ENCODE data around the gene DEPDC5.
A peak's percentile ranks its signal among the peaks of the same experiment; 100 is the strongest.

DEPDC5 gene

GRCh38 chr22:31925056-31925455, 171.2 kb downstream of the DEPDC5 start:
- DNase-seq (ENCODE audit: low spot score) = no peak

GRCh38 chr22:31926024-31926423, 172.2 kb downstream of the DEPDC5 start:
- DNase-seq (ENCODE audit: low spot score) = no peak

DNA sequence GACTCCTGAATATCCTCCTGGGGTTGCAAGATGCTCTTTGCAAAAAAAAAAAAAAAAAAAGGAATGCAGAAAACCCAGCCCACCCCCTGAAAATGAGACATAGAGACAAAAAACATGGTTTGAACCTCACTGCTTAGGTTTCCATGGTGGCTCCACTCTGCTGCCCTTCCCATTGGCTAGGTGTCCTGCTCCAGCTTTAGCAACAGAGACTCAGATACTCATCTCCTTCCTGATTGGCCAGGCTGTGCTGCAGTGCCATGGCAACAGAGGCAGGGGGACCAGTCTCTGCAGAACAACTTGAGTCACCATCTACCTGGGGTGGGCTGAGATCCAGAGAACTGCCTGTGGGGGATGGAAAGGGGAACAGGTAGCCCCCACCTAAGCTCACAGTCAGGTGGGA, 173.2 kb downstream of the DEPDC5 start:
- no peak for DNase-seq (ENCODE audit: low spot score)

- no peak for DNase-seq (ENCODE audit: low spot score)
These were observed 173.7 kb downstream of the DEPDC5 start for GRCh38 chr22:31927562-31927961.

DNA sequence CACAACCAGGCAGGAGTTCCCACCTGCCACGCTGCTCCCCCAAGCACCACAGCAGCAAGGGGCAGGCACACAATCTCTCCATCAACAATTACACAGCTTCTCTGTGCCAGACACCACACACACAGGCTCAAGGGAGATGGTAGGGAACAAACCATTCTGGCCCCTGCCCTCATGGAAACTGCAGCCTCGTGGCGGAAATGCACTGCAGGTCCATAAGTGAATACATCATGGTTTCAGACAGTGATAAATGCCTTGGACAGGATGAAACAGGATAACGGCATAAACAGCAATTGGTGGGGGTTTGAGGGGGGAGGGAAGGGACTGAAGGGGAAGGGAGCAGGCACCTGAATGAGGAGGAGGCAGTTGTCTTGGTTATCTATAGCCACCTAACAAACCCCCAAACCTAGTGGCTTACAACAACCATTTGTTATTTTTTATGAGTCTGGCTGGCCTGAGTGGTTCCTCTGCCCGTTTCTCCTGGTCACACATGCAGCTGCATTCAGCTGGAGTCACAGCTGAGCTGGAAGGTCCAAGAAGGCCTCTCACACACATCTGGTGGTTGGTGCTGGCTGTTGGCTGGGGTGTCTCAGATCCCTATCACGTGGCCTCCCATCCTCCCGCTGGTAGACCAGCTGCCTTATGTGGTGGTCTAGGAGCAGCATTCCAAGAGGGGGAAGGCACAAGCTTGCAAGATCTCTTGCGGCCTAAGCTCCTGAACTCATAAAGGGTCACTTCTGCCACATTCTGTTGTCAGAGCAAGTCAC, 175.5 kb downstream of the DEPDC5 start:
- no peak for DNase-seq (ENCODE audit: low spot score)

DNA sequence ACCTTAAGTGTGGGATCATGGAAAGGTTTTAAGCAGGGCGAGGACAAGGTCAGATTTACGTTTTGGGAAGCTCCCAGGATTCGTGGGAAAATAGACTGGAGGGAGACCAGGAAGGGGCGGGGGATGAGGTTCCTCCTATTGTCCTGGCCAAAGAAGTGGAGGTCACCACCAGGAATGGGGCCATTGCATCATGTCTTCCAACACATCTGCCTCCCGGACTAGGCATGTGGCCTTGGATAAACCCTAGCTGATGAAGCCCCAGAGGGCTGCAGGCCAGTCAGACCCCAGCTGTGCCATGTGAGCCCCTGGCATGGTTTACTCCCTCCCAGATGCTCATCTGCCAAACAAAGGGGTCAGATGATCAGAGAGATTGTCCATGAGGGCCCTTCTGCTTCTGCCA, 179.0 kb downstream of the DEPDC5 start:
- no peak for DNase-seq (ENCODE audit: low spot score)

- DNase-seq (ENCODE audit: low spot score) = no peak
These were observed 179.6 kb downstream of the DEPDC5 start for GRCh38 chr22:31933406-31933805.

DNA sequence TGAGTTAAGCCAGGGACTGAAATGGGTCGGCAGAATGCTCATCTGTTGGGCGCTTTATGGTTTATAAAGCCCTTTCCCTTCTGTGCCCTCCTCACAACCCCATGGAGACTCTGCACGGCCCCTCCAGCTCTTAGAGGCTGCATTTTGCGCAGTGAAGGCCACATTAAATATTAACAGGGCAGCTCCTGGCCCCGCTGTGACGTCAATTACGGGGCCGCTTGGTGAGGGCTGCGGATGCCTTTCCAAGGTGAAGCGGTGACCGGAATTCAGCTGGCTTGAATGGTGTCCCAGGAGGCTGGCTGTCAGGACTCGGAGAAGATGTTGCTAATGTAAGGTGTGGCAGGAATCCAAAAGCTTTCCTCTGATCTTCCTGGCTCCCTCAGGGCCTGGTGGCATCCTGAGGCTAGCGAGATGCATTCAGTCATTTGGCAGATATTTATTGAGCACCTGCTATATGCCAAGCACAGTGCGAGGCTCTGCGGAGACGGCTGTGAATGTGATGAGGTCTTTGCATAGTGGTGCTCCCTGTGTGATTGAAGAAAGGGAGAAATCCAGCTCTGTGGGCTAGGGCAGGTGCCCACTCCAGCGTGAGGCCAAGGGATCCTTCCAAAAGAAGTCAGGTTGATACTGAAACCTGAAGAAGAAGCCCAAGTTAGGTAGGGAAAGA, 180.1 kb downstream of the DEPDC5 start:
- DNase-seq (ENCODE audit: low spot score) = no peak

- no peak for DNase-seq (ENCODE audit: low spot score)
These were observed 182.3 kb downstream of the DEPDC5 start for GRCh38 chr22:31935961-31936635.

- DNase-seq (ENCODE audit: low spot score) = no peak
These were observed 183.5 kb downstream of the DEPDC5 start for GRCh38 chr22:31937341-31937740.

DNA sequence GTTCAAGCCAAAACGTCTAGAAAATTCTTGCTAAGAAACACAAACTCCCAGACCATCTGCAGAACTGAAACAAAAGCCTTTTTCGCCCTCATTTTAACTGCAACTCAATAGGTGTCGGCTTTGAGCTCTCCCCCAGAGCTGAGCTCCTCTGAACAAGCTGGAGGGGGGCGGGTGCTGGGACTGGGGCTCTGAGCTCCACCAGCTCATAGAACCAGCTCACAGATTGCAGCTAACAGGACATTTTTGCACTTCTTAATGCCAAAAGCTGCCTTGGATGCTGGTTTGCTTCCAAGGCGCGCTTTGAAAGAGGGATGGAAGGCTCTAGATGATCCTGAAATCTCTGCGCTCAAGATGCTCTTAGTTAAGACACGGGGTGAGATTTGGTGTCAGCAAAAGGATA, 184.5 kb downstream of the DEPDC5 start:
- no peak for DNase-seq (ENCODE audit: low spot score)

- no peak for DNase-seq (ENCODE audit: low spot score)
These were observed 186.7 kb downstream of the DEPDC5 start for GRCh38 chr22:31940506-31940905.

GRCh38 chr22:31942091-31942490, 188.3 kb downstream of the DEPDC5 start:
- DNase-seq (ENCODE audit: low spot score) = no peak

DNA sequence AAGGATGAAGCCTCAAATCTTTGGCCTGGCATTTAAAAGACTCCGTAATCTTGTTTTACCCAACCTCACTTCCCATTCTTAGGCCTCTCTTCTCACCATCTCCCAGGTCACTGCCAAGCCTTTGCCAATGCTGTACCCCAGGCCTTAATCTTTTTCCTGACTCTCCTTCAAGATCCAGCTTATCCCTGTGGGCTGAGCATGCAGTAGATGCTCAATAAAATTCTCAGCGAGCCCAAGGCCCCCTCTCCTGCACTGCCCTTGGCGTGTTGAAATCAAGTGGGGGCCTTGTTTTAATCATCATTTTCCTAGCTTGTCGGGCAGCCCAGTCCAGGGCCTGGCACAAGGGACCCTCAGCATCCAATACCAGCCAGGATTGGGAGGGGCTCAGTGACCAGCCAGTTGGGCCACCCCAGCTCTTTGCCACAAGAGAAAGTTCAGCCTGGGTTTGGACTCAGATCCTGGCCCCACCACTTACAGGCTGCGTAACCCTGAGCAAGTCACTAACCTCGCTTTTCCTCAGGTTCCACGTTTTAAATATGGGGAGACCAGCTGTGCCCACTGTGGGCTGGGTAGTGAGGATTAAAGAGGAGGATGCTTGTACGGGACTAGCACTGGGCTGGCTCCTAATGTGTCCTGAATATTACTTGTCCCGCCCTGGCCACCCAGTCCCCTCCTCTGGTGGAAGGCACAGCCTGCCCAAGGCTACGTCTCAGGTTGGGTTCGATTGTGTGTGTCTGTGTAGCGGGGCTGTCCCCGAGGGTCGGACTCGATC, 189.6 kb downstream of the DEPDC5 start:
- peak; percentile 9 for DNase-seq (ENCODE audit: low spot score)

GRCh38 chr22:31943978-31944699, 190.3 kb downstream of the DEPDC5 start, which contains the start of gene YWHAH:
Gene YWHAH, plus strand, starts transcription at chr22:31944535. Its CDS starts 199 bp downstream, at chr22:31944734.
- peak; percentile 95 for DNase-seq (ENCODE audit: low spot score)

- peak; percentile 28 for DNase-seq (ENCODE audit: low spot score)
These were observed 191.1 kb downstream of the DEPDC5 start for GRCh38 chr22:31944700-31945442.

- peak; percentile 31 for DNase-seq (ENCODE audit: low spot score)
These were observed 191.6 kb downstream of the DEPDC5 start for GRCh38 chr22:31945443-31945855.

GRCh38 chr22:31945971-31946680, 192.3 kb downstream of the DEPDC5 start:
- no peak for DNase-seq (ENCODE audit: low spot score)

- no peak for DNase-seq (ENCODE audit: low spot score)
These were observed 193.5 kb downstream of the DEPDC5 start for GRCh38 chr22:31947296-31947695.

- no peak for DNase-seq (ENCODE audit: low spot score)
These were observed 194.2 kb downstream of the DEPDC5 start for GRCh38 chr22:31948002-31948401.

Measured in LoVo (cell line).